Kidney (tissue), 14 donors: Measurements from ENCODE around the gene TOPAZ1. TPM values are rescaled to one million over a fixed set of nuclear protein-coding genes. Genes with fewer than 3 reads are reported as not detected.
A peak's percentile ranks its signal among the peaks of the same experiment; 100 is the strongest.
"Not testable (repeated sequence)": the region's sequence is repeated elsewhere in the genome, so short reads cannot be mapped to it uniquely, and the experiment has no call there.

Source experiments
- DNase-seq, 5 donors: peaks; one replicate each; pipeline ENCODE4 v3.0.0-alpha.2; 2013 to 2020
- FAIRE-seq: peaks from 2 replicates; lab custom pipeline; 2012; peaks lifted over from hg19 to GRCh38; lab: Jason Lieb, UNC
- H3K27ac ChIP-seq, 2 donors: one replicate each; pipeline ENCODE4 v1.7.0; 2013; ENCODE audit warnings: low read depth in 2 of 2, low read length in 2 of 2, inconsistent platforms in 1 of 2
- H3K27me3 ChIP-seq: one replicate; pipeline ENCODE4 v1.7.1; 2013; ENCODE audit warnings: low read length, inconsistent platforms; ENCODE audit not compliant: control insufficient read depth, insufficient read depth
- H3K36me3 ChIP-seq, 3 donors: one replicate each; pipeline versions ENCODE4 v1.7.0 to v1.7.1; 2013; ENCODE audit warnings: low read length in 3 of 3, control low read depth in 1 of 3, inconsistent platforms in 1 of 3; ENCODE audit not compliant: insufficient read depth in 3 of 3, control insufficient read depth in 2 of 3
- H3K4me1 ChIP-seq, 3 donors: one replicate each; pipeline versions ENCODE4 v1.7.0 to v1.7.1; 2013; ENCODE audit warnings: low read length in 3 of 3, inconsistent platforms in 1 of 3, low read depth in 1 of 3; ENCODE audit not compliant: control insufficient read depth in 2 of 3, insufficient read depth in 2 of 3
- H3K4me3 ChIP-seq, 3 donors: one replicate each; pipeline versions ENCODE4 v1.7.0 to v1.8.1; 2013; ENCODE audit warnings: low read length in 3 of 3, control low read depth in 1 of 3, inconsistent platforms in 1 of 3
- H3K9ac ChIP-seq, 3 donors: one replicate each; pipeline versions ENCODE4 v1.7.0 to v1.7.1; 2013; ENCODE audit warnings: low read length in 3 of 3, control low read depth in 1 of 3, inconsistent platforms in 1 of 3
- H3K9me3 ChIP-seq, 3 donors: one replicate each; pipeline versions ENCODE4 v1.7.0 to v1.7.1; 2013; ENCODE audit warnings: low read length in 3 of 3, control low read depth in 1 of 3, inconsistent platforms in 1 of 3; ENCODE audit not compliant: control insufficient read depth in 2 of 3, insufficient read depth in 1 of 3
- intact Hi-C: fragments of 100-400 bp; cut with DNase I; formaldehyde crosslinking; loops from one replicate; pipeline ENCODE4 v1.11.1; 2022
- polyA plus RNA-seq: library from polyadenylated mRNA; stranded (reverse); fragments of 350-450 nt; fragmentation: Illumina TruSeq; extraction: RNeasy Lipid Tissue Mini Kit (QIAGEN cat#74804); gene quantifications from one replicate; pipeline ENCODE4 v1.2.3, GENCODE V29; 2014; ENCODE audit warnings: low read depth, low replicate concordance; ENCODE audit not compliant: insufficient read depth
- total RNA-seq: library from RNA; stranded (reverse); fragmentation: NEBNext Ultra II Directional; extraction: Animal tissue kit (Norgen Biotek cat#: 25700); gene quantifications from one replicate; pipeline ENCODE4 v1.2.1, GENCODE V29; 2021
- TF ChIP-seq, protein P1 (sequence below): IDR thresholded peaks from 3 replicates; pipeline ENCODE4 v1.5.1; 2012; ENCODE audit warnings: mild to moderate bottlenecking, moderate library complexity, borderline replicate concordance; ENCODE audit not compliant: insufficient read depth; ENCODE audit errors: extremely low read depth
- donor health status: control.
- donor health status: control.
- donor health status: control.
- donor health status: control.
- donor health status: control.
- donor health status: DM: yes; HTN: yes; CAD: no.
- donor health status: Normal renal cell carcinoma (clear cell type).

TOPAZ1 gene
- total and polyA plus RNA-seq, 2 donors from 2014 or later = not detected

DNA sequence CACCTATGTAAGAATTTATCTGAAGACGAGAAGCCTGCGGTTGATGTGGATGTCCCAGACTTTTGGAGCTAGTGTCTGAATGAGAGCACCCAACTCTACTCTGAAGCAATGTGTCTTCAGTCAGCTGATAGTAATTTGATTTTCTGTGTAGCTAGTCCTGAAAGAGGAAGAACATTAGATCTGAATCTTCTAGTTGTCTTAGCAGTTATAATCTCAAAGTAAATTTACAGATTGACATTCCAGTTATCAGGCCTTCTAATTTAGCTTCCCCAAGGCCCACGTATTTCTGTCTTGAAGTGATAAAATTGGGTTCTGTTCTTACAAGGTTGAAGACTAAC lies 98.3 kb downstream of the TOPAZ1 start:
- peaks cover 3 to 8% (median 5%) of the 10 kb centered on the region in 3 donors for H3K4me1 ChIP-seq
- intact Hi-C loops = no loop called here
- TF ChIP-seq, protein P1, sequence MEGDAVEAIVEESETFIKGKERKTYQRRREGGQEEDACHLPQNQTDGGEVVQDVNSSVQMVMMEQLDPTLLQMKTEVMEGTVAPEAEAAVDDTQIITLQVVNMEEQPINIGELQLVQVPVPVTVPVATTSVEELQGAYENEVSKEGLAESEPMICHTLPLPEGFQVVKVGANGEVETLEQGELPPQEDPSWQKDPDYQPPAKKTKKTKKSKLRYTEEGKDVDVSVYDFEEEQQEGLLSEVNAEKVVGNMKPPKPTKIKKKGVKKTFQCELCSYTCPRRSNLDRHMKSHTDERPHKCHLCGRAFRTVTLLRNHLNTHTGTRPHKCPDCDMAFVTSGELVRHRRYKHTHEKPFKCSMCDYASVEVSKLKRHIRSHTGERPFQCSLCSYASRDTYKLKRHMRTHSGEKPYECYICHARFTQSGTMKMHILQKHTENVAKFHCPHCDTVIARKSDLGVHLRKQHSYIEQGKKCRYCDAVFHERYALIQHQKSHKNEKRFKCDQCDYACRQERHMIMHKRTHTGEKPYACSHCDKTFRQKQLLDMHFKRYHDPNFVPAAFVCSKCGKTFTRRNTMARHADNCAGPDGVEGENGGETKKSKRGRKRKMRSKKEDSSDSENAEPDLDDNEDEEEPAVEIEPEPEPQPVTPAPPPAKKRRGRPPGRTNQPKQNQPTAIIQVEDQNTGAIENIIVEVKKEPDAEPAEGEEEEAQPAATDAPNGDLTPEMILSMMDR = no peak
- peak overlapping the region in 2 of 3 donors; percentile 2 to 95 for H3K9ac ChIP-seq
- peak overlapping the region; percentile 97 to 98 for H3K27ac ChIP-seq
- H3K9me3 ChIP-seq = no peaks in the 10 kb centered on the region
- no peaks in the 10 kb centered on the region for H3K27me3 ChIP-seq
- DNase-seq (no peak), FAIRE-seq (no peak)
- no peaks in the 10 kb centered on the region for H3K36me3 ChIP-seq
- H3K4me3 ChIP-seq = peak overlapping the region; percentile 79 to 99 (median 93)

DNA sequence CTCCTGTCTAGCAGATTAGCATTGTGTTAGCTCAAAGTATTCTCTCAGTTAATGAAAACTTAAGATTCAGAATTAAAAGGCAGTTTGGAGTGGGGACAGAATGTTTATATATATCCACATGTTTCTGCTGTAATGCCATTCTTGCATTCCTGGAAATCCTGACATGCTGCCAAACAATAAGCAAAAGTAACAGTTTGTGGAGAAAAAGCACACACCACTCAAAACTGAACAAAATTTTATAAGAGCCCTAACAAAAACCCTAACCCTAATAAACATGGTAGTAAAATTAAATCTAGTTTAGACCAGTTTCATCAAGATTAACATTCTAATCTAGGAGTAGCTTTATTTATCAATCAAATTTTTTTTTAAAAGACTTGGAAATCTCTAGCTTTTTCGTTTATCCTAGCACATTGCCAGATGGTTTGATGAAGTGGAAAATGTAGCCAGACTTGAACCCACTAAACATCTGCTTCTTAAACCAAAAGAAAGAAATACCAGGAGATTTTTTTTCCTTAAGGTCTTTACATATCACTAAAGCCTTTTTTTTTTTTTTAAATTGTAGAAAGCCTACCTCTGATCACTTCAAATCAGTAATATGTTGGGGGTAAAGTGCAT lies 100.6 kb downstream of the TOPAZ1 start:
- Histone ChIP-seq H3K4me1 (peaks cover 3 to 11% (median 8%) of the 10 kb centered on the region in 3 donors), H3K27ac (no peak overlapping the region)
- peak; percentile 17 for FAIRE-seq

DNA sequence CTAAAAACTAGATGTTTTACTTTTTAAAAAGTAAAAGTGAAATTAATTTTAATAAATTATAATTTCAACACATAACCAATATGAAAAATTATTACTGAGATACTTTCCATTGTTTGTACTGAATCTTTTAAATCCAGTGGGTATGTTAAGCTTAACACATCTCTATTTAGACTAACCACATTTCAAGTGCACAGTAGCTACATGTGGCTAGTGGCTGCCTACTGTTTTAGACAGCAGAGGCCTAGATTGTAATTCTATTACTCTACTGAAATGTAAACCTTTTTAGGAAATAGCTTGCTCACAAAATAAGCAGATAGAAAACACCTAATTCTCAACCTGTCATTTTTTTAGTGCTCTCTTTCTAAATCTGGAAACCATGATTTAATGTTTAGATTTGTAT lies 101.7 kb downstream of the TOPAZ1 start:
- Histone ChIP-seq H3K36me3 (no peaks in the 10 kb centered on the region), H3K9me3 (no peaks in the 10 kb centered on the region), H3K27me3 (no peaks in the 10 kb centered on the region), H3K27ac (no peak overlapping the region), H3K9ac (no peak overlapping the region), H3K4me3 (no peak overlapping the region), H3K4me1 (peaks cover 0 to 8% (median 4%) of the 10 kb centered on the region in 3 donors)
- TF ChIP-seq, protein P1 = no peak
- DNase-seq (no peak), FAIRE-seq (peak; percentile 32)
- intact Hi-C loops = no loop called here

More for the DNA sequence above, 100.6 kb downstream of the TOPAZ1 start:
- no peak overlapping the region for H3K4me3 ChIP-seq
- H3K27me3 ChIP-seq = no peaks in the 10 kb centered on the region
- H3K9me3 ChIP-seq = no peaks in the 10 kb centered on the region
- intact Hi-C loops = no loop called here
- peak in 2 of 5 donors; percentile 47 to 76 for DNase-seq
- TF ChIP-seq, protein P1 = no peak
- H3K36me3 ChIP-seq = no peaks in the 10 kb centered on the region
- H3K9ac ChIP-seq = no peak overlapping the region

DNA sequence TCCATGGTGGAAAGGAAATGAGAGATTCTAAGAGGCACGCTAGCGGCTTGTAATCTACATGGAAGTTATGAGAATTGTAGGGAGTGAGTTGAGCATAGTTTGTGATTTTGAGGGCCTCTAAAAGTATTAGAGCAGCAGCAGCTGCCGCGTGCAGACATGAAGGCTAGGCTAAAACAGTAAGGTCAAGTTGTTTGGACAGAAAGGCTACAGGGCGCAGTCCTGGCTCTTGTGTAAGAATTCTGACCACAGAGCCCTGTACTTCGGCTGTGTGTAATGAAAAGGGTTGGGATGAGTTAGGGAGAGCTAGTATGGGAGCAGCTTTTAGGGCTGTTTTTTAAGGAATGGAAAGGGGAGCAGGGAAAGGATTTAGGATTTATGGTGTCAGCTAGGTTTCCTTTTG lies 104.9 kb downstream of the TOPAZ1 start:
- H3K4me1 ChIP-seq, FAIRE-seq, intact Hi-C loops, H3K36me3 ChIP-seq, H3K27me3 ChIP-seq, H3K9ac ChIP-seq, H3K9me3 ChIP-seq: not testable (repeated sequence)
- Histone ChIP-seq H3K27ac (peak overlapping the region; percentile 32 to 72), H3K4me3 (peak overlapping the region in 1 of 3 donors; percentile 21)
- DNase-seq = peak in 1 of 5 donors; percentile 28
